GM10248 (cell line): ENCODE measurements around the gene COL8A1.

Experiments
- CTCF ChIA-PET: fragments of 300-600 bp; sonication (Branson Sonifier 250); formaldehyde crosslinking; extraction: SDS; loops from one replicate; lab custom pipeline; 2021; ENCODE audit warnings: antibody characterized with exemption; lab: Yijun Ruan, JAX
- POLR2A ChIA-PET: fragments of 350-650 bp; sonication (Branson Sonifier 250); formaldehyde crosslinking; extraction: SDS; loops from one replicate; lab custom pipeline; 2020; ENCODE audit warnings: antibody characterized with exemption; lab: Yijun Ruan, JAX
- DNase-seq: peaks from one replicate; pipeline ENCODE4 v3.0.0; 2012; ENCODE audit errors: extremely low spot score
- TF ChIP-seq, protein P1 (sequence below): IDR thresholded peaks from 2 replicates; pipeline ENCODE4 v1.5.1; 2012; ENCODE audit warnings: mild to moderate bottlenecking, low read depth; ENCODE audit errors: extremely low read depth, missing control alignments, control extremely low read depth

The COL8A1 gene

DNA sequence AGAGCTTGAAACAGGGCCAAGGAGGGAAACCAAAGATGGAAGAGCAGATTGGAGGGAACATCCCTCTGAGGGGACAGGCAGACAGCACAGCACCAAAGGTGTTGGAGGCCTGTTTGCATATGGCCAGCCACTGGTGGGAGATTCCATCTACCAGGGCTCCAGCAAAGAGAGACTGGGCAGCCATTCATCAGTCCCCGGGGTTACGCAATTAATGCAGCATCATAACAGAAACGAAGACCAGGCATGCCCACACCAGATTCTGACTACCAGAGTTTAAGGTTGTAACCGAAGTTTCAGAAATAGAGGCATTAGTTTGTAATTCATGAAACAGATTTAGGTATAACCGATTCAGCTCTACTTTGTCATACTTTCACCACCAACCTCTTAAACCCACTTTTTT, 58.1 kb downstream of the COL8A1 start:
- ChIA-PET CTCF (interaction anchor here (0.7 to 1.2 kb wide), 2 partner anchors 9 to 523 kb away, joined by 3 read pairs; no protein-coding TSS in a partner anchor), POLR2A (no interaction called here)
- no peak for DNase-seq
- TF ChIP-seq, protein P1, sequence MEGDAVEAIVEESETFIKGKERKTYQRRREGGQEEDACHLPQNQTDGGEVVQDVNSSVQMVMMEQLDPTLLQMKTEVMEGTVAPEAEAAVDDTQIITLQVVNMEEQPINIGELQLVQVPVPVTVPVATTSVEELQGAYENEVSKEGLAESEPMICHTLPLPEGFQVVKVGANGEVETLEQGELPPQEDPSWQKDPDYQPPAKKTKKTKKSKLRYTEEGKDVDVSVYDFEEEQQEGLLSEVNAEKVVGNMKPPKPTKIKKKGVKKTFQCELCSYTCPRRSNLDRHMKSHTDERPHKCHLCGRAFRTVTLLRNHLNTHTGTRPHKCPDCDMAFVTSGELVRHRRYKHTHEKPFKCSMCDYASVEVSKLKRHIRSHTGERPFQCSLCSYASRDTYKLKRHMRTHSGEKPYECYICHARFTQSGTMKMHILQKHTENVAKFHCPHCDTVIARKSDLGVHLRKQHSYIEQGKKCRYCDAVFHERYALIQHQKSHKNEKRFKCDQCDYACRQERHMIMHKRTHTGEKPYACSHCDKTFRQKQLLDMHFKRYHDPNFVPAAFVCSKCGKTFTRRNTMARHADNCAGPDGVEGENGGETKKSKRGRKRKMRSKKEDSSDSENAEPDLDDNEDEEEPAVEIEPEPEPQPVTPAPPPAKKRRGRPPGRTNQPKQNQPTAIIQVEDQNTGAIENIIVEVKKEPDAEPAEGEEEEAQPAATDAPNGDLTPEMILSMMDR: no peak

DNA sequence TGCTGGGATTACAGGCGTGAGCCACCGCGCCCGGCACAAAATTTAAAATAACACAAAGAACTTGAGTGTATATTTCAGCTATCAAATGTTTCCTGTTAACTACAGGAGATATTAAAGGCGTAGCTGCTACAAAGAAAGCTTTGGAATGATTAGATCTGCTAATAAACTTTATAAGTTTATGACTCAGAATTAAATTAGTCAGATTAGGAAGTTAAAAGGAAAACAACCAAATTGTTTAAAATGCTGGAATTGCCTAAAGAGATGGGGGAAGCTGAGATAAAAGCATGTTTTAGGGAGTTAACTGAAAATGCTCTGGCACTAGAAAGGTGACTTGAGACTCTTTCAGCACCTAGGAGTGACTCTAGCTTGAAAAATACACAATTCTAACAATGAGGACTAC, 58.9 kb downstream of the COL8A1 start:
- DNase-seq: no peak
- ChIA-PET POLR2A (no interaction called here), CTCF (interaction anchor here (0.9 to 1.2 kb wide), 2 partner anchors 9 to 524 kb away, joined by 3 to 4 read pairs; no protein-coding TSS in a partner anchor)
- TF ChIP-seq, protein P1: no peak

DNA sequence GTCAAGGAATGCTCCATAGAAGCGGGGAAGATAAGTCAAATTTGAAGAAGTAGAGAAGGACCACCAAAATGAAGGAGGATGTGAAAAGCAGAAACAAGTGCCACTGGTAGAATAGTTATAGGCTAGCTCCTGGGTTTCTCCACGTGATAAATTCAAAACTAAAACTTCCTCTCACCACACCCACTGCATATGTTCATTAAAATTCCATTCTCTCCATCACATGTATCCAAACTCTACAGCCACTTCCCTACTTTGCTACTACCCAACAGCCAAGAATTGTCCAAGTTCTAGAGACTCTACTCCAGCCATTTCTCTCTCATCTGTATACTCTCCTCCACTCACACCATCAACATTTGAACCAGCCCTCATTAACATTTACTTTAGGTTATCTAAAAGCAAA, 60.5 kb downstream of the COL8A1 start:
- ChIA-PET POLR2A (no interaction called here), CTCF (interaction anchor here (0.8 to 2.8 kb wide), 6 partner anchors 11 to 55 kb away, joined by 3 to 11 read pairs (median 4); no protein-coding TSS in a partner anchor)
- TF ChIP-seq, protein P1: no peak
- no peak for DNase-seq

DNA sequence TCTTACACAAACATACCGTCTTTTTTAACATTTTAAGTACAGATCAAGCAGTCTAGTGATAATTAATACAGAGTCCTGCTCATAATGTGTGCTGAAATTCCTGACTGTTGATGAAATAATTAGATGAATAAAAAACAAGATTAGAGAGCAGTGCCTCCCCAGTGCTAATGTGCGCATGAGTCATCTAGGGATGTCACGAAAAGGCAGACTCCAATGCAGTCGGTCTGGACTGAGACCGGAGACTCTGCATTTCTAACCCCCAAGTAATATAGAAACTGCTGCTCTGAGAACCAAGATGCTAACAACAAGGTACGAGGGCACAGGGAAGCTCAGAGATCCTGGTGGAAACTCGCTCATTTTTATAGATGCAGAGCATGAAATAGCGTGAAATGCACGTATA, 61.4 kb downstream of the COL8A1 start:
- TF ChIP-seq, protein P1: no peak
- no peak for DNase-seq
- ChIA-PET POLR2A (no interaction called here), CTCF (interaction anchor here (1.1 to 2.8 kb wide), 2 partner anchors 12 to 16 kb away, joined by 3 to 11 read pairs; no protein-coding TSS in a partner anchor)

DNA sequence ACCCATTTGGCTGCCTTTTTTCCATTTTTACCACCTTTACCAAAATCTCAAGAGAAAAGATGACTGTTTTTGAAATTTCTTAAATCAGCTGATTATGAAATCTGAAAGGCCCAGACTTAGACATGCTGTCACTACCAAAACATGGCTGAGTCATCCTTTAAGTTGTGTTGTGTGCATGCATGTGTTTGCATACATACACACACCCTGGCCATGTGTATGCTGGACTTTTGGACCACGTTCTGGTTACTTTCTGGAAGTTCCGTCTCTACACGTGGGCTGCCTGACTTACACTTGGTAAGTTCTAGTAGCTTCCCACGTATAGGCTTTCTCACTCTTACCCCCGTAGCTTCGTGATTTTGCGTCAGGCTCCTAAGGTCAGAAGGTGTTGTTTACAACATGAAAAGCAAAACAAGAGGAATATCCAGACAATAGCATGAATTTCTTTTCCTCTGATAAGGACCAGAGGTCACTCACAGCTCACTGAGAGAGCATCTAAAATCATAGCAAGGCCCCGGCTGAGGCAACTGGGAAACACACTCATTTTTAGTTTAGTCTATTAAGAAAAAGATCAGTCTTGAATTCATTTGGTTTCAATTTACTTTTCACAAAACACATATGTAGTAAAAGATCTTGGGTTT, 62.4 kb downstream of the COL8A1 start:
- ChIA-PET POLR2A (no interaction called here), CTCF (interaction anchor here (1.2 to 2.8 kb wide), 2 partner anchors 9 to 13 kb away, joined by 3 to 11 read pairs; no protein-coding TSS in a partner anchor)
- TF ChIP-seq, protein P1: no peak
- DNase-seq: no peak

DNA sequence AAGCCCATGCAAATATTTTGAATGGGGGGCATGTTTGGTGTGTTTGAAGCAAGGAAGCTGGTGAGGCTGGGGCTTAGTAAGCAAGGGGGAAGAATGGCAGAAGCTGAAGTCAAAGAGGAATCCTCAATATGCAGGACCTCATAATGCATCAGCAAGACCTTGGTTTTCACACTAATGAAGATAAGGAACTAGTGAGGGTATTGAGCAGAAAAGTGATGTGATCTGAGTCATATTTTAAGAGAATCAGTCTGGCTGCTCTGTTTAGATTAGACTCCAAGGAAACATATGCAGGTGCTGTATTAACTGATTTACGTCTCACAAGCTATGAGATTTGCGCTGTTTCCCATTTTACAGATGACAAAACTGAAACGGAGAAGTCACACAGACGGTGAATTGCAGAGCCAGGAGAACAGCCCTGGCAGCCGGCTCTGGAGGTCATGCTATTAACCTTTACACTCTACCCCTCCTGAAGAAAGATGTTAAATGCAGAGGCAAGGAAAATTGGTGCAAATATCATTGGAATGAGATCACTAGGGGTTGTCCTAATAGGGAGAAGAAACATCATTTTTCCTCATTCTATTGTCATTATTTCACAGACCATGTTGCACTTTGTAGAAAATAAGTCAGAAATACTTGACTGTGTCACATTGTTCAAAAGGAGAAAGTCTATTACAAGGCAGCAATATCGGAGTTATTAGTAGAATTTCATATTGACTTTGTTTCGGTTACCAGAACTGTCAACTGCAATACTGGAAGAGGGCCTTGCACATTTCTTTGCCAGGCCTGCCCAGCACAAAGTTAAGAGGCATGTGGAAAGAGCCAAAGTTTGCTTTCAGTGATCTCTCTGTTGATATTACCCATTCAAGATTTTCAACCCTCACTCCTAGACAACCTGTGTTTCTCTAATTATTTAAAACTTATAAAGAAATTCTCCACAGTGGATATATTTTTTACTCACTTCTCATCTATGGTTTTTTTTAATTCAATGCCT, 64.9 kb downstream of the COL8A1 start:
- ChIA-PET POLR2A (no interaction called here), CTCF (interaction anchor here (1.1 to 1.2 kb wide), 3 partner anchors 9 to 58 kb away, joined by 3 to 5 read pairs (median 4); no protein-coding TSS in a partner anchor)
- TF ChIP-seq, protein P1: no peak
- no peak for DNase-seq
